Measurements from ENCODE around the gene TUT7.

Gene TUT7

DNA sequence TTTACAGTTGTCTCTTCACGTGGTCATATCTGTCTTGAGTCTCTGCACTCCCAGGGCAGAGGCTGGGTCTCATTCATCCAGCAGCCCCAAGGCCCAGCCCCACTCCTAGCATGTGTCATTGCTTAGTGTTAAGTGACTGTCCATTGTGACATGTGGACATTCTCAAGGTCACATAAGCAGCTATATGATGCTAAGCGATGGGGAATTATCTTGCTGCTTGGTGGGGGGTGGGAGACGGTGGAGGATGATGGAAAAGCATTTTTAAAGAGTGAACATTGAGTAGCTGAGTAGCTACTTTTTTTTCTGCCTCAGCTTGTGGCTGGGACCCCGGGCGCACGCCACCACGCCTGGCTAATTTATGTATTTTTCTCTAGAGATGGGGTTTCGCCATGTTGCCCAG is 94.7 kb downstream of the TUT7 start, which contains the start of gene C9orf153:
C9orf153 (minus strand) TSS at position 101 of the 400 bp plus-strand sequence. CDS start 30,054 bp downstream, outside the sequence.
- DNase-seq (ENCODE audit: low read depth, low spot score) = no peak

DNA sequence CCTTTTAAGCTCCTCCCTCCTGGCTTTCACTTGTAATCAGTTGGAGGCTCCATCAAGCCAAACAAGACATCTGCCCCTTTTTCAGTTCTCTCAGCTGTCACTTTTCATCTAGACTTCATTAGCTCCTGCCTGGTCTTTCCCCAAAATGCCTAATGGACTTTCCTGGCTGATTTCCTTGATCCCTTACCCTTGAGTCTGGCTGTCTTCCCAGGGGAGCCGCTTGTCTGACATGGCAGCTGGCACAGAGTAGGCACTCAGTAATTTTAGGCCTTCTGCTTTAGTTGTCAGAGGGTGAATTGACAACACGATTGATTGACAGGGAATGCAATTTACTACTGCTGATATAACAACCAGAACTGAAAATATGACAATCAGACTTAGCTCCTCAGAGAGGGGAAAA is 96.8 kb downstream of the TUT7 start:
- DNase-seq (ENCODE audit: low read depth, low spot score) = no peak

DNA sequence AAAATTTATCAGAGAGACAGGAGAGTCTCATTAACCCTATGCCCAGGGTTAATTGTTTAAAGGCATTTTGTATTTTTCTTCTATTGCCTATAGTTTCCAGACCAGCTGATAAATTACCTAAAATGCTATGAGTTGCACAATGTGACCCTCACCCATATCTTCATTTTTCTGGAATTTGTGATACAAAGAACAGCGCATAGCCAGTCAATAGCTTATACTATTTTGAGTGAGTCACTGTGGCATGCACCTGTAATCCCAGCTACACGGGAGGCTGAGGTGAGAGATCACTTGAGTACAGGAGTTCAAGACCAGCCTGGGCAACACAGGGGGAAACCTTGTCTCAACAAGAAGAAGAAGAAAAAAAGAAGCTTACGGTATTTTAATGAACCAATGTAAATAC is 97.6 kb downstream of the TUT7 start:
- no peak for DNase-seq (ENCODE audit: low read depth, low spot score)

DNA sequence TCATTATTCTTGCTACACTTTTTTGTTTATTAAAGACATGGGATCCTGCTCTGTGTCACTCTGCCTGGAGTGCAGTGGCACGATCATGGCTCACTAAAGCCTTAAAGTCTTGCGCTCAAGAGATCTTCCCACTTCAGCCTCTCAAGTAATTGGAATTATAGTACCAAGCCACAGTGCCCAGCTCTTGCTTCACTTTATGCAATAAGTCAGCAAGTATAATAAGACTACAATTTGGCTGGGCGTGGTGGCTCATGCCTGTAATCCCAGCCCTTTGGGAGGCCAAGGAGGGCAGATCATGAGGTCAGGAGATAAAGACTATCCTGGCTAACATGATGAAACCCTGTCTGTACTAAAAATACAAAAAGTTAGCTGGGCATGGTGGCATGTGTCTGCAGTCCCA is 100.6 kb downstream of the TUT7 start:
- no peak for DNase-seq (ENCODE audit: low read depth, low spot score)

DNA sequence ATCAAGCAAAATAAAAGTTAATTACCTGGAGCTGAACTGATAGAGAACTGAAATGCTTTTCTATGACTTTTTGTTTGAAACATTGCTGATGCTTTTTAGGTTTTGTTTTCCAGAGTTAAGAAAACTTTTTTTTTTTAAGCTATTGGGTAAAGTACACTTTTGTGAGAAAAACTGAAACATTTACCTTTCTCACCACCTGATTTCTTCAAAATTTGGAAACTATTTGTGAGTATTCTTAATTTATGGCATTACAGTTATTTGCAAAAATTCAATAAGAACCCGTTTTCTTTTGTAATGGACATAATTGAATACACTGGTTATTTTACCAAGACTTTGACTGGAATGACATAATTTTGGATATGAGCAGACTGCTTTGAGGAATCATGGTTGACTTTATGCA is 101.3 kb downstream of the TUT7 start:
- no peak for DNase-seq (ENCODE audit: low read depth, low spot score)

DNA sequence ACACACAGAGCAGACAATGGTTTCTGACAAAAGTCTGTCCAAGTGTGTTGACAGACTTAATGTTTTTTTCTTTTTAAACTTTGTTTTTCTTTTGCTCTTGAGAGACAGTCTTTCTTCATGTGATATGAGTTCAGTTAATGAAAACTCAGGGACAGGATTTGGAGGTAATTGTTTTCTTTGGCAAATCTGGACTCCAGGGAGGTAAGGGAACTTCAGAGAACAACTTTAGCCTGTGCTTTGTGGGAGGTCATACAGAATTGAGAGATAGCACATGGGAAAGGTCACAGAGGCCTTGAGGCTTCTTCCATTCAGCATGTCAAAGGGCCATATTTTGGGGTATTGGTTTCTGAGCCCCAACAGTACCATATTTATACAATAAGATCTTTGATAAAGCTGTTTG is 104.1 kb downstream of the TUT7 start:
- DNase-seq (ENCODE audit: low read depth, low spot score) = no peak

DNA sequence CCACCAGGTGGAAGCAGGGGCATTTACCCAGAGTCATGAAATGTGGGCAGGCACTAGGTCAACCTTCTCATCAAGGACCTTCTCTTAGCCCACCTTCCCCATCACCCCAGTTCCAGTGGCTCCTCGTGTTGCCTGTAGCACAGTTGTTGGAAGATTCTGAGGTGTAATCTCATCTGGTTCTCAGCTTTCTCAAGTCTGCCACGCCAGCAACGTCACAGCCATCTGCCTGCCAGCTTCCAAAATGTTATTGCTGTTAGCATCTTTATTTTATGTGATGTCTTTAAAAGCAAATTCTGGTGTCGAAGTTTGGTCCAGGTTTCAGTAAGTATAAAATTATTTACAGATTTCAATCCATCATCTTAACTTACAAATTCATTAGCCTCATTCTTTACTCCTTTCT is 105.5 kb downstream of the TUT7 start:
- no peak for DNase-seq (ENCODE audit: low read depth, low spot score)

DNA sequence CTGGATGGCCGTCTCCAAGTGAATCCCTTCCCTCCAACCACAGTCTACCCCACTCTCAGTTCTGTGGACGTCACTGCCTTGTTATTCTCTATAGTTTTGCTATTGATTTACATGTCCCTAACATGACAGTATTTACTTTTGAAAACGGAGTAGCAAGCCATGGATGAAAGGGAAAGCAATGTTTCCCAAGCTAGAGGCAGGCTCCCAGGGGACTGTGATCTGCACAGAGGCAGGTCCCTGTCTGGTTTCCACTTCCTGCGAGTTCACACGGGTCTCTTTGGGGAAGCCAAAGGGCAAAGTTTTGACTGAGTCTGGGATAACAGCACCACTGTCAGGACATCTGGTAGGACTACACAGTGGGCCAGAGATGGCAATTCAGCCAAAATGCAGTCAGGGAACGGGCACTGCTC is 107.5 kb downstream of the TUT7 start:
- DNase-seq (ENCODE audit: low read depth, low spot score) = peak; percentile 21

DNA sequence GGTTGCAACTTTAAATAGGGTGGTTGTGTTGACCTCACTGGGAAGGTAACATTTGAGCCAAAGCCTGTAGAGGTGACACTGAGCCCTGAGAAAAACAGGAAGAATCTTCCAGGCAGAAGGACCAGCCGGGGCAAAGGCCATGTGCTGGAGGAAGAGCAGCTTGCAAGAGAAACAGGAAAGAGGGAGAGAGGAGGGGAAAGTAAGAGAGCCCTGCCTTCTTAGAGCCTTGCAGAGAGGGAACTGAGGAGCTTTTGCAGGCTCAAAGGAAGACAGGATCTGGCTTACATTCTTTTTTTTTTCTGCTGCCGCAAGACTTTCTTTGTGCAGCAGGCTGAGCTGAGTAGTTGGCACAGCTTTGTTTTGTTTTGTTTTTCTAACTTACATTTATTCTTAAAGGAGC is 112.1 kb downstream of the TUT7 start:
- DNase-seq (ENCODE audit: low read depth, low spot score) = no peak

DNA sequence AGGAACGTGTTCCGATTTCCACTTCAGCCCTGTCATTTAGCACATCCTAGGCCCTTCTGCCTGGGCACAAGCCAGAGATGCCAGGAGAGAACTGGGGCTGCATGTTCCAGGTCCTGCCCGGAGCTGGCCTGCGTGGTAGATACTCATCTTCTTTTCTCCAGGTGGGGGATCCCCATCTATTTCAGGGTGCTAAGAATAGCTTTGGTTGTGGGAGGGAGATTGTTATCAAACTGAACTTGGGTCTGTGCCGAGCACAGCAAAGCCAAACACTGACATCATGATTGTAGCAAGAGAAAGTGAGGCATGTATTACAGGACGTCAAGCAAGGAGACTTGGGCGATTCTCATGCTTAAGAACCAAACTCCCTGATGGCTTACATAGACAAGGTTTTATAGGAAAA is 113.0 kb downstream of the TUT7 start:
- no peak for DNase-seq (ENCODE audit: low read depth, low spot score)

DNA sequence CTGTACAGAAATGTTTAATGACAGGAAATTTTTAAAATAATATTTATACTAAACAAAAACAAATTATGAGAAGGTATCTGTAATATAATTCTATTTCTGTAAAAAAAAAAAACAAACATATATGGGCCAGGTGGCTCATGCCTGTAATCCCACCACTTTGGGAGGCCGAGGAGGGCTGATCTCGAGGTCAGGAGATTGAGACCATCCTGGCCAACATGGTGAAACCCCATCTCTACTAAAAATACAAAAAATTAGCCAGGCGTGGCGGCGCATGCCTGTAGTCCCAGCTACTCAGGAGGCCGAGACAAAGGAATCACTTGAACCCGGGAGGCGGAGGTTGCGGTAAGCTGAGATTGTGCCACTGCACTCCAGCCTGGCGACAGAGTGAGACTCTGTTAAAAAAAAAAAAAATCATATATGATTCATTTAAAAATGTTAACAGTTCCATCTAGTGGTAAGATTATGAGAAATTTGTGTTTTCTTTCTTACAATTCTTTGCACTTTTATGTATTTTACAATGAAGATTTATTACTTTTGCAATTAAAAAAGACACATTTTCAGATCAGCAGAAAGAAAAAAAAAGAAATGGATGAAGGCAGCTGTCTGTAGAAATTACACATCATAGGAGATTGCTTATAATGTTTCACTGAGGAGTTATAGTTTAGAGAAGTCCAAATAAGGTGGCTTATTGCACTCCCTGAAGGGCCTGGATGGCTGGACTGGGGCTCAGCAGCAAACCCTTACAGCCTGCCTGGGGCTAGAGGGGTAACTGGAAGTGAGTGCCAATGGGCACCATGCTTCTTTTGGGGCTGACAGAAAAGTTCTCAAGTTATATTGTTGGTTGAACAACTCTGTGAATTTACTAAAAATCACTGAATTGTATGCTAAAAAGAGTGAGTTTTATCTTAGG is 115.1 kb downstream of the TUT7 start:
- DNase-seq (ENCODE audit: low read depth, low spot score) = no peak

All from smooth muscle cell of the brain vasculature (primary cell).